Uterus (tissue), 2 donors: ENCODE measurements around the gene CSTF1.

ENCODE experiments used
- POLR2A ChIP-seq, 2 donors: fragments of 450-650 bp; IDR thresholded peaks; one replicate each; pipeline ENCODE4 v1.6.1; 2016; ENCODE audit warnings: antibody characterized with exemption in 2 of 2, mild to moderate bottlenecking in 1 of 2, moderate library complexity in 1 of 2
- TF ChIP-seq, protein P1 (sequence below), 4 experiments: fragments of 200-600 bp in 2 of 4; fragments of 450-650 bp in 2 of 4; sonication (generic) in 2 of 4; IDR thresholded peaks; one replicate each; pipeline ENCODE4 v1.5.1; 2016 to 2019; ENCODE audit warnings: antibody characterized with exemption in 4 of 4, mild to moderate bottlenecking in 2 of 4, moderate library complexity in 1 of 4

DNA sequence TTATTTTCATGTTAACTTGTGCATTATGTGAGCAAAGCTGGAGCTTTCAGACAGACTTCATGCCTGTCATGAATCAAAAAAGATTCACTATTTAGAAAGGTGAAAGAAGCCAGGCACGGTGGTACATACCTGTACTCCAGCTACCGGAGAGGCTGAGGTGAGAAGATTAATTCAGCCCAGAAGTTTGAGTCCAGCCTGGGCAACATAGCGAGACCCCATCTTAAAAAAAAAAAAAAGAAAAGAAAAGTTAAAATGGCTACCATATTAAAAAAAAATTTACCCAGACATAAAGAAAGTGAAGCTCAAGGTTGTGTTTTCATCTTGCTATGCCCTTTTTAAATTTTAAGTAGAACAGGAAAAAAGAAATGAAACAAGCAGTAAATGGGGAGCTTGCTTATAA lies 20.5 kb downstream of the CSTF1 start:
- TF ChIP-seq, protein P1, sequence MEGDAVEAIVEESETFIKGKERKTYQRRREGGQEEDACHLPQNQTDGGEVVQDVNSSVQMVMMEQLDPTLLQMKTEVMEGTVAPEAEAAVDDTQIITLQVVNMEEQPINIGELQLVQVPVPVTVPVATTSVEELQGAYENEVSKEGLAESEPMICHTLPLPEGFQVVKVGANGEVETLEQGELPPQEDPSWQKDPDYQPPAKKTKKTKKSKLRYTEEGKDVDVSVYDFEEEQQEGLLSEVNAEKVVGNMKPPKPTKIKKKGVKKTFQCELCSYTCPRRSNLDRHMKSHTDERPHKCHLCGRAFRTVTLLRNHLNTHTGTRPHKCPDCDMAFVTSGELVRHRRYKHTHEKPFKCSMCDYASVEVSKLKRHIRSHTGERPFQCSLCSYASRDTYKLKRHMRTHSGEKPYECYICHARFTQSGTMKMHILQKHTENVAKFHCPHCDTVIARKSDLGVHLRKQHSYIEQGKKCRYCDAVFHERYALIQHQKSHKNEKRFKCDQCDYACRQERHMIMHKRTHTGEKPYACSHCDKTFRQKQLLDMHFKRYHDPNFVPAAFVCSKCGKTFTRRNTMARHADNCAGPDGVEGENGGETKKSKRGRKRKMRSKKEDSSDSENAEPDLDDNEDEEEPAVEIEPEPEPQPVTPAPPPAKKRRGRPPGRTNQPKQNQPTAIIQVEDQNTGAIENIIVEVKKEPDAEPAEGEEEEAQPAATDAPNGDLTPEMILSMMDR (IDR thresholded peaks at IDR 0.05), result no peak
- TF ChIP-seq POLR2A (IDR thresholded peaks at IDR 0.05), result no peak
